CD8-positive, alpha-beta memory T cell (primary cell): Measurements from ENCODE around the gene GRSF1. TPM values are rescaled to one million over a fixed set of nuclear protein-coding genes. Genes with fewer than 3 reads are reported as not detected.
"Not testable (repeated sequence)": the region's sequence is repeated elsewhere in the genome, so short reads cannot be mapped to it uniquely, and the experiment has no call there.

ENCODE experiments used
- CTCF ChIA-PET: fragments of 350-600 bp; sonication (Branson Sonifier 250); formaldehyde crosslinking; loops from one replicate; lab custom pipeline; 2021; ENCODE audit warnings: antibody characterized with exemption; lab: Charles Lee
- POLR2A ChIA-PET: fragments of 350-600 bp; sonication (Branson Sonifier 250); formaldehyde crosslinking; loops from one replicate; lab custom pipeline; 2021; ENCODE audit warnings: antibody characterized with exemption; lab: Charles Lee
- DNase-seq, 5 donors: peaks; one replicate each; pipeline versions ENCODE4 v3.0.0 to v3.0.0-alpha.2; 2020 to 2022; ENCODE audit warnings: mixed read lengths in 1 of 5
- H3K27ac ChIP-seq: one replicate; pipeline ENCODE4 v1.7.0; 2013; ENCODE audit warnings: low read depth, mild to moderate bottlenecking, low read length, moderate library complexity
- H3K27me3 ChIP-seq: 2 replicates; pipeline ENCODE4 v1.7.0; 2013; ENCODE audit warnings: low read length, mild to moderate bottlenecking; ENCODE audit not compliant: insufficient read depth, poor library complexity, severe bottlenecking
- H3K36me3 ChIP-seq: 2 replicates; pipeline ENCODE4 v1.7.0; 2013; ENCODE audit warnings: mild to moderate bottlenecking, low read length, moderate library complexity; ENCODE audit not compliant: insufficient read depth
- H3K4me1 ChIP-seq: 2 replicates; pipeline ENCODE4 v1.7.0; 2013; ENCODE audit warnings: mild to moderate bottlenecking, low read length, moderate library complexity; ENCODE audit not compliant: insufficient read depth
- H3K4me3 ChIP-seq: 2 replicates; pipeline ENCODE4 v1.7.0; 2013; ENCODE audit warnings: mild to moderate bottlenecking, low read length
- H3K9me3 ChIP-seq: 2 replicates; pipeline ENCODE4 v1.7.0; 2013; ENCODE audit warnings: mild to moderate bottlenecking, low read length
- H3K27ac Mint-ChIP-seq, 8 donors: one replicate each; pipeline ENCODE4 v1.8.0; 2020 to 2021; ENCODE audit warnings: mixed read lengths in 8 of 8, mild to moderate bottlenecking in 6 of 8, inconsistent platforms in 3 of 8, moderate library complexity in 3 of 8
- H3K27me3 Mint-ChIP-seq, 2 donors: one replicate each; pipeline ENCODE4 v1.8.0; 2020 to 2021; ENCODE audit warnings: mixed read lengths in 2 of 2, mild to moderate bottlenecking in 1 of 2, moderate library complexity in 1 of 2
- H3K36me3 Mint-ChIP-seq, 3 donors: one replicate each; pipeline ENCODE4 v1.8.0; 2020 to 2021; ENCODE audit warnings: mixed read lengths in 3 of 3, inconsistent platforms in 1 of 3, mild to moderate bottlenecking in 1 of 3
- H3K4me1 Mint-ChIP-seq, 3 donors: one replicate each; pipeline ENCODE4 v1.8.0; 2020 to 2021; ENCODE audit warnings: mixed read lengths in 3 of 3, inconsistent platforms in 1 of 3, mild to moderate bottlenecking in 1 of 3
- H3K4me3 Mint-ChIP-seq, 7 donors: one replicate each; pipeline ENCODE4 v1.8.0; 2020 to 2021; ENCODE audit warnings: mixed read lengths in 7 of 7, mild to moderate bottlenecking in 6 of 7, moderate library complexity in 4 of 7, inconsistent platforms in 2 of 7
- H3K9me3 Mint-ChIP-seq, 5 donors: one replicate each; pipeline ENCODE4 v1.8.0; 2020 to 2022; ENCODE audit warnings: mixed read lengths in 5 of 5, mild to moderate bottlenecking in 3 of 5, moderate library complexity in 2 of 5, inconsistent platforms in 1 of 5
- polyA plus RNA-seq: library from polyadenylated mRNA; unstranded; fragments of 300-500 nt; fragmentation: Illumina TruSeq; gene quantifications from one replicate; pipeline ENCODE4 v1.2.3, GENCODE V29; 2021
- total RNA-seq, 2 experiments: library from RNA; stranded (reverse); gene quantifications; one replicate each; pipeline ENCODE4 v1.2.3, GENCODE V29; 2021

The GRSF1 gene
- total and polyA plus RNA-seq, 3 experiments from 2014 or later, result 99.7 to 125 (median 112) TPM

DNA sequence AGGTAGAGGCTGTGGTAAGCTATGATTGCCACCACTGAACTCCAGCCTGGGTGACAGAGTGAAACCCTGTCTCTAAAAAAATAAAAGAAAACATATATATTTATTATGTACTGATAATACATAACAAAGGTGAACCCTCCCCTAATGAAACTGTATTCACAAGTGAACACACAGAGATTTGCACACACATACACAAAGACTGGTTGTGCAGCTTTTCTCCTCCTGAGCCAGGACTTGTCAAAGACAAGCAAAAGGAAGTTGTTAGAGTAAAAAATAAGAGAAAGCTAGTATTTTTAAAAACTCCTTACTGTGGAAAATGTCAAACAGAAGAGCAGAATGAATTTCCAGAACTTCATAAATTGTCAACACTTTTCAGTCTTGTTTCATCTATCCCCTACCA lies 1.5 kb upstream of the GRSF1 start:
- Histone ChIP-seq H3K9me3 (no peaks in the 10 kb centered on the region), H3K27me3 (no peaks in the 10 kb centered on the region), H3K4me1 (peaks cover 22% of the 10 kb centered on the region), H3K27ac (no peak overlapping the region), H3K4me3 (no peak overlapping the region), H3K36me3 (no peaks in the 10 kb centered on the region)
- peak overlapping the region in 1 of 7 donors; percentile 70 for H3K4me3 Mint-ChIP-seq
- ChIA-PET POLR2A (interaction anchor here (1.3 kb wide), 1 partner anchor 61 kb away, joined by 3 read pairs; the partner anchor contains the start of gene MOB1B), CTCF (no interaction called here)
- H3K36me3 Mint-ChIP-seq, result peaks cover 0 to 9% (median 2%) of the 10 kb centered on the region in 3 donors
- DNase-seq, result no peak
- no peaks in the 10 kb centered on the region for H3K9me3 Mint-ChIP-seq
- peaks cover 19 to 24% (median 19%) of the 10 kb centered on the region in 3 donors for H3K4me1 Mint-ChIP-seq
- H3K27me3 Mint-ChIP-seq, result no peaks in the 10 kb centered on the region
- H3K27ac Mint-ChIP-seq, result peak overlapping the region in 7 of 8 donors; percentile 50 to 78 (median 58)

GRCh38 chr4:70840631-70841030 lies 941 bp upstream of the GRSF1 start:
- not testable (repeated sequence) for H3K27ac ChIP-seq, H3K27me3 Mint-ChIP-seq, H3K4me3 ChIP-seq, DNase-seq, H3K9me3 Mint-ChIP-seq, H3K36me3 ChIP-seq, H3K27me3 ChIP-seq, H3K9me3 ChIP-seq
- peaks cover 27% of the 10 kb centered on the region for H3K4me1 ChIP-seq
- peak overlapping the region in 1 of 7 donors; percentile 9 for H3K4me3 Mint-ChIP-seq
- H3K4me1 Mint-ChIP-seq, result peaks cover 24 to 30% (median 25%) of the 10 kb centered on the region in 3 donors
- peaks cover 0 to 13% (median 2%) of the 10 kb centered on the region in 3 donors for H3K36me3 Mint-ChIP-seq
- ChIA-PET CTCF (interaction anchor here (1.1 to 3.0 kb wide), 2 partner anchors 12 to 106 kb away, joined by 3 to 11 read pairs; no protein-coding TSS in a partner anchor), POLR2A (interaction anchor here (1.3 kb wide), 1 partner anchor 61 kb away, joined by 3 read pairs; the partner anchor contains the start of gene MOB1B)
- peak overlapping the region in 2 of 8 donors; percentile 50 to 73 for H3K27ac Mint-ChIP-seq

- peaks cover 29% of the 10 kb centered on the region for H3K4me1 ChIP-seq
- H3K9me3 ChIP-seq, H3K27ac ChIP-seq, H3K27me3 ChIP-seq, H3K36me3 ChIP-seq, H3K4me3 ChIP-seq, H3K9me3 Mint-ChIP-seq, H3K27me3 Mint-ChIP-seq: not testable (repeated sequence)
- peak overlapping the region; percentile 33 to 80 (median 60) for H3K27ac Mint-ChIP-seq
- H3K4me3 Mint-ChIP-seq, result peak overlapping the region; percentile 32 to 99 (median 69)
- CTCF ChIA-PET, result interaction anchor here (0.7 to 3.0 kb wide), 3 partner anchors 13 to 151 kb away, joined by 3 to 11 read pairs (median 3); no protein-coding TSS in a partner anchor
- POLR2A ChIA-PET, result interaction anchor here (0.9 to 2.6 kb wide), 7 partner anchors 62 to 154 kb away, joined by 3 to 21 read pairs (median 14); partner anchors contain the start of genes DCK and MOB1B
- peak in 3 of 5 donors; percentile 56 to 82 (median 57) for DNase-seq
- H3K4me1 Mint-ChIP-seq, result peaks cover 25 to 31% (median 26%) of the 10 kb centered on the region in 3 donors
- H3K36me3 Mint-ChIP-seq, result peaks cover 0 to 14% (median 2%) of the 10 kb centered on the region in 3 donors
Observed at GRCh38 chr4:70840137-70840536, 447 bp upstream of the GRSF1 start.

- Mint-ChIP-seq H3K27ac (peak overlapping the region; percentile 90 to 100 (median 97)), H3K27me3 (no peaks in the 10 kb centered on the region), H3K9me3 (no peaks in the 10 kb centered on the region), H3K36me3 (peaks cover 3 to 26% (median 4%) of the 10 kb centered on the region in 3 donors), H3K4me1 (peaks cover 26 to 41% (median 29%) of the 10 kb centered on the region in 3 donors), H3K4me3 (peak overlapping the region; percentile 91 to 99 (median 96))
- H3K4me1 ChIP-seq, result peaks cover 29% of the 10 kb centered on the region
- H3K4me3 ChIP-seq, result peak overlapping the region; percentile 78
- no peaks in the 10 kb centered on the region for H3K27me3 ChIP-seq
- ChIA-PET POLR2A (interaction anchor here (0.5 to 2.6 kb wide), 13 partner anchors 9 to 347 kb away, joined by 3 to 21 read pairs (median 8); partner anchors contain the start of genes DCK and MOB1B), CTCF (interaction anchor here (1.3 to 3.0 kb wide), 5 partner anchors 63 to 151 kb away, joined by 4 to 11 read pairs (median 5); partner anchors contain the start of gene MOB1B)
- H3K27ac ChIP-seq, result peak overlapping the region; percentile 81
- DNase-seq, result peak; percentile 55 to 78 (median 66)
- H3K36me3 ChIP-seq, result peaks cover 5% of the 10 kb centered on the region
- H3K9me3 ChIP-seq, result no peaks in the 10 kb centered on the region
Observed at GRCh38 chr4:70838666-70839588, 763 bp downstream of the GRSF1 start.

- H3K36me3 Mint-ChIP-seq, result peaks cover 3 to 33% (median 6%) of the 10 kb centered on the region in 3 donors
- peaks cover 29% of the 10 kb centered on the region for H3K4me1 ChIP-seq
- peak overlapping the region; percentile 81 for H3K27ac ChIP-seq
- peaks cover 26 to 46% (median 30%) of the 10 kb centered on the region in 3 donors for H3K4me1 Mint-ChIP-seq
- H3K9me3 ChIP-seq, result no peaks in the 10 kb centered on the region
- H3K27ac Mint-ChIP-seq, result peak overlapping the region; percentile 61 to 100 (median 96)
- H3K27me3 Mint-ChIP-seq, result no peaks in the 10 kb centered on the region
- ChIA-PET POLR2A (interaction anchor here (0.5 to 2.6 kb wide), 8 partner anchors 64 to 156 kb away, joined by 4 to 21 read pairs (median 12); partner anchors contain the start of genes DCK and MOB1B), CTCF (interaction anchor here (0.6 to 3.0 kb wide), 6 partner anchors 64 to 172 kb away, joined by 3 to 11 read pairs (median 4); partner anchors contain the start of gene MOB1B)
- H3K27me3 ChIP-seq, result no peaks in the 10 kb centered on the region
- H3K4me3 ChIP-seq, result peak overlapping the region; percentile 78
- DNase-seq, result no peak
- H3K4me3 Mint-ChIP-seq, result peak overlapping the region; percentile 91 to 99 (median 96)
- H3K36me3 ChIP-seq, result peaks cover 5% of the 10 kb centered on the region
- H3K9me3 Mint-ChIP-seq, result no peaks in the 10 kb centered on the region
Observed at GRCh38 chr4:70838204-70838603, 1.5 kb downstream of the GRSF1 start.

GRCh38 chr4:70836081-70836480 lies 3.6 kb downstream of the GRSF1 start:
- POLR2A ChIA-PET, result no interaction called here
- H3K27me3 ChIP-seq, result no peaks in the 10 kb centered on the region
- H3K4me1 ChIP-seq, result peaks cover 29% of the 10 kb centered on the region
- no peak overlapping the region for H3K4me3 ChIP-seq
- Mint-ChIP-seq H3K4me3 (peak overlapping the region in 2 of 7 donors; percentile 36 to 92), H3K36me3 (peaks cover 6 to 51% (median 17%) of the 10 kb centered on the region in 3 donors), H3K27me3 (no peaks in the 10 kb centered on the region), H3K4me1 (peaks cover 35 to 53% (median 39%) of the 10 kb centered on the region in 3 donors), H3K27ac (peak overlapping the region in 1 of 8 donors; percentile 42), H3K9me3 (no peaks in the 10 kb centered on the region)
- H3K36me3 ChIP-seq, result peaks cover 5% of the 10 kb centered on the region
- H3K9me3 ChIP-seq, result no peaks in the 10 kb centered on the region
- H3K27ac ChIP-seq, result no peak overlapping the region
- DNase-seq, result no peak
- CTCF ChIA-PET, result no interaction called here

- Histone ChIP-seq H3K4me3 (no peak overlapping the region), H3K9me3 (no peaks in the 10 kb centered on the region), H3K27ac (no peak overlapping the region), H3K4me1 (peaks cover 28% of the 10 kb centered on the region), H3K27me3 (no peaks in the 10 kb centered on the region), H3K36me3 (peaks cover 23% of the 10 kb centered on the region)
- Mint-ChIP-seq H3K4me3 (no peak overlapping the region), H3K4me1 (peaks cover 33 to 51% (median 38%) of the 10 kb centered on the region in 3 donors), H3K9me3 (no peaks in the 10 kb centered on the region), H3K27ac (peak overlapping the region in 1 of 8 donors; percentile 77), H3K36me3 (peaks cover 6 to 66% (median 24%) of the 10 kb centered on the region in 3 donors), H3K27me3 (no peaks in the 10 kb centered on the region)
- no peak for DNase-seq
- CTCF ChIA-PET, result no interaction called here
- POLR2A ChIA-PET, result no interaction called here
Observed at GRCh38 chr4:70833675-70834074, 6.0 kb downstream of the GRSF1 start.
